Measurements from ENCODE around the gene PTMA. TPM values are rescaled to one million over a fixed set of nuclear protein-coding genes. Genes with fewer than 3 reads are reported as not detected.

The PTMA gene
- total and polyA plus RNA-seq, 2 of the 4 experiments (the other 2 are of a cell fraction): 380 to 742 TPM

- TF ChIP-seq BHLHE40 (IDR thresholded peaks at IDR 0.05; ENCODE audit: low read depth, low read length) (no peak), RFX5 (IDR thresholded peaks at IDR 0.05; ENCODE audit: low read depth, low read length) (no peak)
- TF ChIP-seq, protein P1, sequence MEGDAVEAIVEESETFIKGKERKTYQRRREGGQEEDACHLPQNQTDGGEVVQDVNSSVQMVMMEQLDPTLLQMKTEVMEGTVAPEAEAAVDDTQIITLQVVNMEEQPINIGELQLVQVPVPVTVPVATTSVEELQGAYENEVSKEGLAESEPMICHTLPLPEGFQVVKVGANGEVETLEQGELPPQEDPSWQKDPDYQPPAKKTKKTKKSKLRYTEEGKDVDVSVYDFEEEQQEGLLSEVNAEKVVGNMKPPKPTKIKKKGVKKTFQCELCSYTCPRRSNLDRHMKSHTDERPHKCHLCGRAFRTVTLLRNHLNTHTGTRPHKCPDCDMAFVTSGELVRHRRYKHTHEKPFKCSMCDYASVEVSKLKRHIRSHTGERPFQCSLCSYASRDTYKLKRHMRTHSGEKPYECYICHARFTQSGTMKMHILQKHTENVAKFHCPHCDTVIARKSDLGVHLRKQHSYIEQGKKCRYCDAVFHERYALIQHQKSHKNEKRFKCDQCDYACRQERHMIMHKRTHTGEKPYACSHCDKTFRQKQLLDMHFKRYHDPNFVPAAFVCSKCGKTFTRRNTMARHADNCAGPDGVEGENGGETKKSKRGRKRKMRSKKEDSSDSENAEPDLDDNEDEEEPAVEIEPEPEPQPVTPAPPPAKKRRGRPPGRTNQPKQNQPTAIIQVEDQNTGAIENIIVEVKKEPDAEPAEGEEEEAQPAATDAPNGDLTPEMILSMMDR (conservative IDR thresholded peaks at IDR 0.05; ENCODE audit: low read depth, low read length): no peak
Measured at GRCh38 chr2:231667096-231667427, 41.3 kb upstream of the PTMA start (continued).

DNA sequence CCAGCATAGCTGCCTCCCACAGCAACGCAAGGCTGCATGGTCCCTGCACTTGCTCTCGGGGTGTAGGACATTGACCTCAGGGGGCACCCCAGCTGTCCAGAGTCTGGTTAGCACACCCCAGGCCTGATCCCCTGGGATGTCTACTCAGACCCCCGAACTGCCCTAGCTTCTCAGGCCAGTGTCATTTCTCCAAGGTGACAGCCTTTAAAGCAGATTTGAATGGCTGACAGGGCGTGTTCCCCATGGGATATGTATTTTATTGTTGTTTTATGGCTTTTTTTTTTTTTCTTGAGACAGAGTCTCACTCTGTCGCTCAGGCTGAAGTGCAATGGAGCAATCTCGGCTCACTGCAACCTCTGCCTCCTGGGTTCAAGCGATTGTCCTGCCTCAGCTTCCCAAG is 40.8 kb upstream of the PTMA start:
- peak overlapping the region; percentile 43 for H4K5ac ChIP-seq (ENCODE audit: low read depth, low read length)
- H2AK5ac ChIP-seq (ENCODE audit: low read depth, low read length): peak overlapping the region; percentile 100
- H3K4me3 ChIP-seq (ENCODE audit: insufficient read depth, low read depth, low read length): no peak overlapping the region
- H3K4ac ChIP-seq (ENCODE audit: low read depth, low read length): peak overlapping the region; percentile 100
- CTCF ChIA-PET: interaction anchor here (0.6 to 1.2 kb wide), 4 partner anchors 8 to 222 kb away, joined by 3 to 4 read pairs (median 3); partner anchors contain the start of gene PTMA
- DNase-seq (no peak), ATAC-seq (ENCODE audit: low read depth) (no peak)
- peak overlapping the region; percentile 100 for H2AK9ac ChIP-seq (replicated peaks; ENCODE audit: low read depth, low read length, poor library complexity)
- peaks cover 15% of the 10 kb centered on the region for H3K4me1 ChIP-seq (ENCODE audit: control insufficient read depth, insufficient read depth, low read length)
- peaks cover 13% of the 10 kb centered on the region for H3K9me1 ChIP-seq (ENCODE audit: insufficient read depth, low read length)
- dilution Hi-C loops (cut with HindIII; ENCODE audit: low sequenced_read_pairs, unreplicated experiment) (no loop called here), intact Hi-C loops (cut with micrococcal nuclease) (loop anchor here (2.0 kb wide), 1 partner anchor 55 kb away; no protein-coding TSS in a partner anchor), in situ Hi-C loops (cut with MboI; ENCODE audit: low sequenced_read_pairs) (no loop called here)
- H3K18ac ChIP-seq (ENCODE audit: low read depth, low read length): peak overlapping the region; percentile 13; the same call in 1 of the 2 replicates
- H2BK15ac ChIP-seq (ENCODE audit: low read depth, low read length): peak overlapping the region; percentile 89; the same call in 1 of the 3 replicates
- H3K23ac ChIP-seq (ENCODE audit: low read depth, low read length): peak overlapping the region; percentile 41; the same call in 1 of the 2 replicates
- H4K8ac ChIP-seq (ENCODE audit: low read depth in 2 of 2, low read length in 2 of 2): peak overlapping the region; percentile 100
- no peak overlapping the region for H3K4me2 ChIP-seq (ENCODE audit: low read depth, low read length)
- H2AFZ ChIP-seq (replicated peaks; ENCODE audit: low read length, poor library complexity): peak overlapping the region; percentile 16
- no TSS peak for BruUV-seq (replicated peaks)
- peaks cover 0 to 22% of the 10 kb centered on the region in 2 experiments; a peak in 2 of 4 replicates for H3K79me1 ChIP-seq (ENCODE audit: low read depth in 1 of 2, low read length in 2 of 2)
- 100% methylated on average over 1 of the region's 7 CpGs; no CpG with 5 or more reads in 1 of the 2 experiments for WGBS, 2 experiments (ENCODE audit: extremely low coverage in 2 of 2, insufficient read length in 1 of 2)
- no peaks in the 10 kb centered on the region for H4K20me1 ChIP-seq (ENCODE audit: insufficient read depth, low read length)
- no peak for TF ChIP-seq CHD1 (IDR thresholded peaks at IDR 0.05; ENCODE audit: low read depth, low read length)
- TF ChIP-seq MXI1 (IDR thresholded peaks at IDR 0.05; ENCODE audit: borderline replicate concordance, low read depth, low read length): no peak
- TF ChIP-seq FOS (IDR thresholded peaks at IDR 0.05; ENCODE audit: low read depth, low read length): no peak
- TF ChIP-seq RAD21 (IDR thresholded peaks at IDR 0.05; ENCODE audit: low read length): no peak
- TF ChIP-seq, protein P1 (conservative IDR thresholded peaks at IDR 0.05; ENCODE audit: low read depth, low read length): no peak
- TF ChIP-seq NFE2L2 (IDR thresholded peaks at IDR 0.05; ENCODE audit: low read depth, low read length): no peak
- peak overlapping the region; percentile 84 for H2BK20ac ChIP-seq (ENCODE audit: low read depth, low read length)
- H2BK5ac ChIP-seq (ENCODE audit: low read depth, low read length, poor library complexity, severe bottlenecking): peak overlapping the region; percentile 6
- H3K27ac ChIP-seq (ENCODE audit: insufficient read depth, low read length): peak overlapping the region; percentile 99
- H3K36me3 ChIP-seq (ENCODE audit: control insufficient read depth, insufficient read depth, low read length): no peaks in the 10 kb centered on the region
- peak overlapping the region; percentile 99 for H3K14ac ChIP-seq (replicated peaks; ENCODE audit: low read depth, low read length)
- H4K91ac ChIP-seq (ENCODE audit: insufficient read depth, low read depth, low read length): peak overlapping the region; percentile 100
- H3K9ac ChIP-seq (ENCODE audit: low read depth, low read length): peak overlapping the region; percentile 96
- POLR2A ChIA-PET (ENCODE audit: unreplicated experiment): interaction anchor here (1.4 kb wide), 1 partner anchor 41 kb away, joined by 7 read pairs; the partner anchor contains the start of gene PTMA
- H3K9me3 ChIP-seq (ENCODE audit: control insufficient read depth, insufficient read depth, low read length): peaks cover 2% of the 10 kb centered on the region; the same call in 1 of the 2 replicates
- peak overlapping the region; percentile 88 for H2BK120ac ChIP-seq (ENCODE audit: low read depth, low read length)
- H3K27me3 ChIP-seq (ENCODE audit: control insufficient read depth, insufficient read depth, low read length): no peaks in the 10 kb centered on the region
- peak overlapping the region; percentile 33; the same call in 1 of the 2 replicates for H3K56ac ChIP-seq (ENCODE audit: extremely low read depth, insufficient read depth, low read length)

Measured in IMR-90 (cell line).